GM12864 (cell line): ENCODE data around the gene MFSD11.
"Not testable (repeated sequence)": the region's sequence is repeated elsewhere in the genome, so short reads cannot be mapped to it uniquely, and the experiment has no call there.

ENCODE experiments used
- DNase-seq: peaks from one replicate; pipeline ENCODE4 v3.0.0-alpha.2; 2011; ENCODE audit warnings: low read depth
- H3K4me3 ChIP-seq: 2 replicates; pipeline ENCODE4 v1.5.1; 2011; ENCODE audit warnings: mild to moderate bottlenecking, low read depth, low read length, control low read depth
- TF ChIP-seq, protein P1 (sequence below): IDR thresholded peaks from 2 replicates; pipeline ENCODE4 v1.5.1; 2011; ENCODE audit warnings: low read depth, mild to moderate bottlenecking, moderate library complexity, low read length, control low read depth, inconsistent platforms; ENCODE audit errors: missing control alignments

Gene MFSD11

GRCh38 chr17:76702076-76702475, 35.8 kb upstream of the MFSD11 start:
- TF ChIP-seq, protein P1, sequence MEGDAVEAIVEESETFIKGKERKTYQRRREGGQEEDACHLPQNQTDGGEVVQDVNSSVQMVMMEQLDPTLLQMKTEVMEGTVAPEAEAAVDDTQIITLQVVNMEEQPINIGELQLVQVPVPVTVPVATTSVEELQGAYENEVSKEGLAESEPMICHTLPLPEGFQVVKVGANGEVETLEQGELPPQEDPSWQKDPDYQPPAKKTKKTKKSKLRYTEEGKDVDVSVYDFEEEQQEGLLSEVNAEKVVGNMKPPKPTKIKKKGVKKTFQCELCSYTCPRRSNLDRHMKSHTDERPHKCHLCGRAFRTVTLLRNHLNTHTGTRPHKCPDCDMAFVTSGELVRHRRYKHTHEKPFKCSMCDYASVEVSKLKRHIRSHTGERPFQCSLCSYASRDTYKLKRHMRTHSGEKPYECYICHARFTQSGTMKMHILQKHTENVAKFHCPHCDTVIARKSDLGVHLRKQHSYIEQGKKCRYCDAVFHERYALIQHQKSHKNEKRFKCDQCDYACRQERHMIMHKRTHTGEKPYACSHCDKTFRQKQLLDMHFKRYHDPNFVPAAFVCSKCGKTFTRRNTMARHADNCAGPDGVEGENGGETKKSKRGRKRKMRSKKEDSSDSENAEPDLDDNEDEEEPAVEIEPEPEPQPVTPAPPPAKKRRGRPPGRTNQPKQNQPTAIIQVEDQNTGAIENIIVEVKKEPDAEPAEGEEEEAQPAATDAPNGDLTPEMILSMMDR = no peak
- DNase-seq = no peak
- no peak overlapping the region for H3K4me3 ChIP-seq

DNA sequence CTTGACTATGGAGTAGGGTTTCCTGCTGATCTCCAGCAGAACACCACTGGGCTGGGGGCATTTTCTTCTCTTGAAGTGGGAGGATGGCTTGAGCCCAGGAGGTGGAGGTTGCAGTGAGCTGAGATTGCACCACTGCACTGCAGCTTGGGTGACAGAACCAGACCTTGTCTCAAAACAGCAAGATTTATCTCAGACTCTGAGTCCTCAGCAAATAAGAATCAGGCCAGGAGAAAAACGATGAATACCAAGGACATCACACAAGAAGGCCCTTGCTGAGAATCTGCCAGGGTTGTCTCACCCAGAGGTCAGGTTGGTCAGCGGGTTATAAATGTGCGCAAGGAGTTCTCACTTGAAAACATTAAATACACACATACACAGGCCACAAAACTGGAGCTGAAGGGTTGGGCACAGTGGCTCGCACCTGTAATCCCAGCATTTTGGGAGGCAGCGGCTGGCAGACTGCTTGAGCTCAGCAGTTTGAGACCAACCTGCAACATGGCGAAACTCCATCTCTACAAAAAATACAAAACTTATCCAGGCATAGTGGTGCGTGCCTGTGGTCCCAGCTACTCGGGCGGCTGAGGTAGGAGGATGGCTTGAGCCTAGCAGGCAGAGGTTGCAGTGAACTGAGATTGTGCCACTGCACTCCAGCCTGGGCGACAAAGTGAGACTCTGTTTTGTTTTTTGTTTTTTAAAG, 34.8 kb upstream of the MFSD11 start:
- TF ChIP-seq, protein P1 = no peak
- DNase-seq = no peak
- no peak overlapping the region for H3K4me3 ChIP-seq

- TF ChIP-seq, protein P1 = no peak
- DNase-seq = no peak
- no peak overlapping the region for H3K4me3 ChIP-seq
Measured at GRCh38 chr17:76704805-76705204, 33.1 kb upstream of the MFSD11 start.

DNA sequence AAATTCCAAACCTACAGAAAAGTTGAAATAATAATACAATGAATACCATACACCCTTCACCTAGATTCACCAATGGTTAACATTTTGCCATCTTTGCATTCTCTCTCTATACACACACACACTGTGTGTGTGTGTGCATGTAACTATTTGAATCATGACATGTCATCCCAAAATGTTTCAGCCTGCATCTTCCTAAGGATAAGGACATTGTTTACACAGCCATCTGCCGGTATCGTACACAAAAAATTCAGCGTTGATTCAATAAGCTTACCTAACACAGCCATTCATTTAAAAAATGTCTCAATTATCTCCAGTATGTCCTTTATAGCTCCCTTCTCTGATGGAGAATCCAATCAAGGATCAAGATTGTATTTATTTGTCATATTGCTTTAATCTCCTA, 31.1 kb upstream of the MFSD11 start:
- H3K4me3 ChIP-seq = no peak overlapping the region
- TF ChIP-seq, protein P1 = no peak
- DNase-seq = no peak

DNA sequence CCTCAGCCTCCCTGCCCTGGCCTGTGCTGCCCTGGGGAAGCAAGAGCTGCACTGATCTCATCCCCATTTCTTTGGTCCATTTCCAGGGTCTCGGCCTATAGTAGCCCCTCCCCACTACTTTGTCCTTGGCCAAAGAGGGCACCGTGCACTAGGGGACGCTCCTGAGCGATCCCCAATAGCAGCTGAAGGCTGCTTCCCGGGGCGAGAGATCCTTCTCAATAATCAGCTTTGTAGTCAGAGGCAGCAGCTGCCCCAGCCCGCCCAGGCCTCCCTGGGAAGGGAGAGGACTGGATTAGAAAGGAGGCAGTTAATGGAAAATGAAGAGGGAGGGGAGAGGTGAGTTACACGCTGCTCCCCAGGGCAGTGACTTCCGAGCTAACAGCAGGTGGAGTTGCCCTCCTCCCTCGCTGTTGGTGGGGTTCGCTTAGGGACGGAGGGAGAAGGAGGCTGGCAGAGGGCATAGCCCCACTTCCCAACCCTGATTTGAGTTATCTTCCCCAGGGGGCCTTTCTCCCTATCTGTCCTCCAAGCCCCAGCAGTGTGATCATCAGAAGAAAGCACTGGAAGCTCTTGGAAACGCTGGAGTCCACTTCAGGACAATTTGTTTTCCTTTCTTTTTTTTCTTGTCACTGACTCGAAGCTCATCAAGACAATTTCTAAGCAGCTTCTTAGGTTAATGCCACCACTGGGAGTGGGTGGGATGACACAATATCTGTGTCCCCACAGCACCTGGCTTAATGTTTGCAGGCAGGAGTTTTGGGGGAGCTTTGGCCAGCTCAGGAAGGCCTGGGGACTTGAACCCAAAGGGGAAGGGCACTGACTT, 29.7 kb upstream of the MFSD11 start:
- TF ChIP-seq, protein P1 = no peak
- DNase-seq = no peak
- H3K4me3 ChIP-seq = no peak overlapping the region

- DNase-seq = no peak
- TF ChIP-seq, protein P1 = no peak
- no peak overlapping the region for H3K4me3 ChIP-seq
Measured at GRCh38 chr17:76709077-76709950, 28.6 kb upstream of the MFSD11 start.

- not testable (repeated sequence) for DNase-seq
- H3K4me3 ChIP-seq = peak overlapping the region; percentile 21; the same call in 1 of the 2 replicates
Measured at GRCh38 chr17:76709951-76710862, 27.7 kb upstream of the MFSD11 start.
